Activated CD4-positive, alpha-beta T cell treated with anti-CD3 and anti-CD28 coated beads for 1 hour (primary cell): ENCODE data around the gene CD300H.

Experiments
- DNase-seq: peaks from one replicate; pipeline ENCODE4 v3.0.0-alpha.2; 2020

CD300H gene

GRCh38 chr17:74547736-74548135 lies 19.6 kb downstream of the CD300H start:
- no peak for DNase-seq

GRCh38 chr17:74547264-74547663 lies 20.0 kb downstream of the CD300H start:
- no peak for DNase-seq

GRCh38 chr17:74546586-74546985 lies 20.7 kb downstream of the CD300H start:
- no peak for DNase-seq

GRCh38 chr17:74545843-74546230 lies 21.5 kb downstream of the CD300H start, which contains the start of gene CD300C:
TSS of gene CD300C (minus strand) at chr17:74546115. CDS start at chr17:74545782, 333 bp downstream.
- DNase-seq, result no peak

GRCh38 chr17:74544991-74545842 lies 22.1 kb downstream of the CD300H start:
- no peak for DNase-seq

- no peak for DNase-seq
Measured at GRCh38 chr17:74543891-74544760, 23.2 kb downstream of the CD300H start.

GRCh38 chr17:74543406-74543805 lies 23.9 kb downstream of the CD300H start:
- DNase-seq, result no peak

- DNase-seq, result no peak
Measured at GRCh38 chr17:74542727-74543383, 24.5 kb downstream of the CD300H start.

GRCh38 chr17:74542166-74542565 lies 25.1 kb downstream of the CD300H start:
- DNase-seq, result no peak

GRCh38 chr17:74541176-74542111 lies 25.9 kb downstream of the CD300H start:
- no peak for DNase-seq

GRCh38 chr17:74539281-74539820 lies 28.0 kb downstream of the CD300H start:
- DNase-seq, result no peak

- DNase-seq, result no peak
Measured at GRCh38 chr17:74536890-74537289, 30.4 kb downstream of the CD300H start.

GRCh38 chr17:74532115-74532514 lies 35.2 kb downstream of the CD300H start:
- no peak for DNase-seq

- DNase-seq, result no peak
Measured at GRCh38 chr17:74531231-74531761, 36.0 kb downstream of the CD300H start, which contains the start of gene CD300LB. TSS of gene CD300LB (minus strand) at chr17:74531475. CDS start at chr17:74531350, 125 bp downstream.

- DNase-seq, result no peak
Measured at GRCh38 chr17:74530831-74531150, 36.5 kb downstream of the CD300H start.

GRCh38 chr17:74529243-74529642 lies 38.1 kb downstream of the CD300H start:
- DNase-seq, result no peak

- DNase-seq, result no peak
Measured at GRCh38 chr17:74528491-74529199, 38.7 kb downstream of the CD300H start.

GRCh38 chr17:74527756-74528155 lies 39.6 kb downstream of the CD300H start:
- no peak for DNase-seq

- peak; percentile 3 for DNase-seq
Measured at GRCh38 chr17:74527081-74527480, 40.2 kb downstream of the CD300H start.

GRCh38 chr17:74526681-74527080 lies 40.6 kb downstream of the CD300H start:
- DNase-seq, result no peak

- no peak for DNase-seq
Measured at GRCh38 chr17:74525781-74526288, 41.5 kb downstream of the CD300H start.
